NT2/D1 (cell line): ENCODE data around the gene KLRB1.

Experiments
- DNase-seq: peaks from one replicate; pipeline ENCODE4 v3.0.0-alpha.2; 2011; ENCODE audit warnings: low read depth, low spot score
- H3K27me3 ChIP-seq: 2 replicates; pipeline ENCODE4 v1.6.0; 2011; ENCODE audit warnings: mild to moderate bottlenecking; ENCODE audit not compliant: insufficient read length, insufficient read depth
- H3K36me3 ChIP-seq: 2 replicates; pipeline ENCODE4 v1.6.1; 2011; ENCODE audit warnings: mild to moderate bottlenecking, low read length, mixed read lengths; ENCODE audit not compliant: insufficient read depth, insufficient read length
- H3K4me1 ChIP-seq: 2 replicates; pipeline ENCODE4 v1.5.1; 2011; ENCODE audit not compliant: insufficient read depth, insufficient read length
- H3K4me3 ChIP-seq: 2 replicates; pipeline ENCODE4 v1.5.1; 2011; ENCODE audit warnings: low read depth; ENCODE audit not compliant: insufficient read length
- H3K9ac ChIP-seq: 2 replicates; pipeline ENCODE4 v1.6.0; 2011; ENCODE audit warnings: low read depth; ENCODE audit not compliant: insufficient read length
- H3K9me3 ChIP-seq: 2 replicates; pipeline ENCODE4 v1.5.1; 2011; ENCODE audit warnings: mild to moderate bottlenecking, low read length; ENCODE audit not compliant: insufficient read depth
- SUZ12 ChIP-seq: IDR thresholded peaks from 2 replicates; pipeline ENCODE4 v1.6.1; 2011; ENCODE audit not compliant: insufficient read length, insufficient read depth; ENCODE audit errors: extremely low read depth
- YY1 ChIP-seq: IDR thresholded peaks from 2 replicates; pipeline ENCODE4 v1.6.1; 2011; ENCODE audit not compliant: insufficient read length, insufficient read depth
- ZNF274 ChIP-seq: IDR thresholded peaks from 2 replicates; pipeline ENCODE4 v1.6.1; 2011; ENCODE audit warnings: mild to moderate bottlenecking, low read depth, low read length

Gene KLRB1

DNA sequence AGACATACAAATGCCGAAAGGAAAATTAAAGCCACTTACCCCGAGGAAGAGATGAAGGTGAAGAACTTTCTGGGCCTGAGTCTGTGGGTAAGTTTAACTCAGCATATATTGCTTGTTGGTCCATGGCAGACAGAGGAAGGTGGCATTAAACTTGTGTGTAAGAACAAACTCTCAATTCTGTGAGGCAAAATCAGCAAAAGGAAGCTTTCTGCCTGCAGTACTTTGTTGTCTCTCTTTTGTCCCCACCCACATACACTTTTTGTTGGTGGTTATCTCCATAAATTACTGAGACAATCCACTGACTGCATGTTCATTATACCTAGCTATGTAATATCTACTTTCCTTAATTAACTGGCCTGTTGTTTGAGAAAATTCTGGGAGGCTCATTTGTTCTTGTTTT is at the start of gene KLRB1:
TSS of gene KLRB1 (minus strand) at position 201 of the 400 bp plus-strand sequence. CDS start at position 124, 77 bp downstream.
- no peak within 1 kb of the TSS for H3K4me3 ChIP-seq
- TF ChIP-seq SUZ12 (no peak), ZNF274 (no peak), YY1 (no peak)
- H3K27me3 ChIP-seq, result no peaks in the 10 kb centered on the region
- DNase-seq, result no peak
- no peaks in the 10 kb centered on the region for H3K36me3 ChIP-seq
- no peak within 1 kb of the TSS for H3K9ac ChIP-seq
- no peaks in the 10 kb centered on the region for H3K4me1 ChIP-seq
- H3K9me3 ChIP-seq, result peaks cover 17% of the 10 kb centered on the region; the same call in 1 of the 2 replicates

- Histone ChIP-seq H3K36me3 (peaks cover 30% of the 10 kb centered on the region), H3K27me3 (no peaks in the 10 kb centered on the region), H3K9ac (no peak overlapping the region), H3K9me3 (peaks cover 6% of the 10 kb centered on the region), H3K4me1 (peaks cover 5% of the 10 kb centered on the region), H3K4me3 (no peak overlapping the region)
- no peak for DNase-seq
- TF ChIP-seq ZNF274 (no peak), SUZ12 (no peak), YY1 (no peak)
These were observed 43.6 kb upstream of the KLRB1 start for GRCh38 chr12:9651265-9651729.

GRCh38 chr12:9650151-9650576 is 42.4 kb upstream of the KLRB1 start:
- TF ChIP-seq YY1 (no peak), ZNF274 (no peak), SUZ12 (no peak)
- H3K36me3 ChIP-seq, result peaks cover 18% of the 10 kb centered on the region
- H3K9me3 ChIP-seq, result peaks cover 8% of the 10 kb centered on the region
- no peak for DNase-seq
- no peaks in the 10 kb centered on the region for H3K27me3 ChIP-seq
- no peak overlapping the region for H3K4me3 ChIP-seq
- H3K9ac ChIP-seq, result no peak overlapping the region
- peaks cover 5% of the 10 kb centered on the region for H3K4me1 ChIP-seq

GRCh38 chr12:9649532-9649940 is 41.8 kb upstream of the KLRB1 start:
- Histone ChIP-seq H3K4me3 (peak overlapping the region; percentile 79), H3K4me1 (peaks cover 5% of the 10 kb centered on the region), H3K9me3 (peaks cover 14% of the 10 kb centered on the region), H3K9ac (peak overlapping the region; percentile 92), H3K36me3 (peaks cover 12% of the 10 kb centered on the region), H3K27me3 (no peaks in the 10 kb centered on the region)
- DNase-seq, result no peak
- TF ChIP-seq YY1, result no peak
- no peak for TF ChIP-seq ZNF274
- no peak for TF ChIP-seq SUZ12

GRCh38 chr12:9648701-9649531 is 41.2 kb upstream of the KLRB1 start:
- no peak for DNase-seq

DNA sequence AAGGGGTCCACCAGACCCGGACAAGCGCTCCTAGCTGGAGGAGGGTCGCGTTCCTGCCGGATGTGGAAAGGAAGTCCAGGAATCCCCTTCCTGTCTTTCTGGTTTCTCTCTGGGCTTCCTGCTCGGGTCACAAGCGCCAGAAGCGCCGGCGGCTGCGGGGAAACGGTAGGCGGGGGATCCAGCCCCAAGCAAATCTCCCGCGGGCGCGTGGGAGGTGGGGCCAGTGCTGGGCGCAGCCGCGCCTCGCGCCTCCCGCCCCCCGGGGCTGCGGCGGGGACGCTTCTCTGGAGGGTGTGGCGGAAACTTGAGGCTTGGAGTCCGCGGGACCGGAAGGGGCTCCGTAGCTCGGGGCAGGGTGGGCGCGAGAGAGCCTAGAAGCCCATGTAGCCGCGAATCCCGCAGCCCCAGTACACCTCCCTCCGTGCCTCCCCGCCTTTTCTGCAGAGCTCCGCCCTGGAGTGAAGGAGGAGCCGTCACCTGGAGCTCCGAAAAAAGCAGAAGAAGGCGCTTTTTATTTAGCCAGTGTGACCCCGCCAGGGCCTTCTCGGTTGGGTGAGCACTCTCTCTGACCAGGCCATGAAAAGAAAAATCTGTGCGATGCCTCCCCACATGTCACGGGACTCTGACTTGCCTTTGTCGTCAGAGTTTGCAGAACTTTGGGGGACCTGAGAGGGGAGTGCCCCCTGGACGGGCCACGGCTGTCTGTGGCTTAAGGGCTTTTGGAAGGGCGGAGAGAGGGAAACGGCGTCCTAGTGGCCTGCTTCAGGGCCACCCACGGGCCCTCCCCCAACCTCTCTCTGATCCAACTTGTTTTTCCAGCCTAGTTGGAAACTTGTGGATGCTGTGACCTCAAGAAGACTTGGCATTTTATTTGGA is 40.3 kb upstream of the KLRB1 start:
- H3K9ac ChIP-seq, result peak overlapping the region; percentile 92
- H3K27me3 ChIP-seq, result no peaks in the 10 kb centered on the region
- peak; percentile 91 for DNase-seq
- no peak for TF ChIP-seq YY1
- TF ChIP-seq ZNF274, result no peak
- TF ChIP-seq SUZ12, result no peak
- H3K4me1 ChIP-seq, result peaks cover 5% of the 10 kb centered on the region
- H3K4me3 ChIP-seq, result peak overlapping the region; percentile 79
- H3K36me3 ChIP-seq, result no peaks in the 10 kb centered on the region
- peaks cover 15% of the 10 kb centered on the region for H3K9me3 ChIP-seq

More at GRCh38 chr12:9648701-9649531, 41.2 kb upstream of the KLRB1 start:
- no peak for TF ChIP-seq ZNF274
- TF ChIP-seq SUZ12, result no peak
- TF ChIP-seq YY1, result no peak
- Histone ChIP-seq H3K27me3 (no peaks in the 10 kb centered on the region), H3K9ac (peak overlapping the region; percentile 92), H3K4me1 (peaks cover 5% of the 10 kb centered on the region), H3K9me3 (peaks cover 15% of the 10 kb centered on the region), H3K4me3 (peak overlapping the region; percentile 79), H3K36me3 (peaks cover 6% of the 10 kb centered on the region)
